HG03571 (cell line): ENCODE measurements around the gene C22orf31.
"Not testable (repeated sequence)": the region's sequence is repeated elsewhere in the genome, so short reads cannot be mapped to it uniquely, and the experiment has no call there.

Experiments used
- ATAC-seq: cut with Tn5 transposase; IDR thresholded peaks from one replicate; pipeline ENCODE4 v1.9.1; 2021; ENCODE audit not compliant: unreplicated experiment

The C22orf31 gene

GRCh38 chr22:29061773-29062172 is at the start of gene C22orf31:
C22orf31 (minus strand) TSS chr22:29061831; CDS start chr22:29061792, 39 bp downstream.
- ATAC-seq = no peak

GRCh38 chr22:29110946-29111345 is 49.3 kb upstream of the C22orf31 start:
- ATAC-seq = no peak

- ATAC-seq = no peak
Observed at GRCh38 chr22:29109822-29110221, 48.2 kb upstream of the C22orf31 start.

GRCh38 chr22:29108137-29108536 is 46.5 kb upstream of the C22orf31 start:
- ATAC-seq = no peak

- no peak for ATAC-seq
Observed at GRCh38 chr22:29106839-29107238, 45.2 kb upstream of the C22orf31 start.

- no peak for ATAC-seq
Observed at GRCh38 chr22:29105468-29105867, 43.8 kb upstream of the C22orf31 start.

- ATAC-seq = no peak
Observed at GRCh38 chr22:29103121-29103520, 41.5 kb upstream of the C22orf31 start.

- no peak for ATAC-seq
Observed at GRCh38 chr22:29102300-29102699, 40.7 kb upstream of the C22orf31 start.

- ATAC-seq = no peak
Observed at GRCh38 chr22:29098296-29098695, 36.7 kb upstream of the C22orf31 start.

GRCh38 chr22:29096736-29097669 is 35.4 kb upstream of the C22orf31 start:
- no peak for ATAC-seq

GRCh38 chr22:29095459-29095858 is 33.8 kb upstream of the C22orf31 start:
- no peak for ATAC-seq

- ATAC-seq = no peak
Observed at GRCh38 chr22:29093501-29094300, 32.1 kb upstream of the C22orf31 start.

- ATAC-seq = no peak
Observed at GRCh38 chr22:29093030-29093429, 31.4 kb upstream of the C22orf31 start.

GRCh38 chr22:29092243-29092642 is 30.6 kb upstream of the C22orf31 start:
- no peak for ATAC-seq

- ATAC-seq = no peak
Observed at GRCh38 chr22:29090039-29090438, 28.4 kb upstream of the C22orf31 start.

- no peak for ATAC-seq
Observed at GRCh38 chr22:29089507-29089906, 27.9 kb upstream of the C22orf31 start.

GRCh38 chr22:29088809-29089208 is 27.2 kb upstream of the C22orf31 start:
- ATAC-seq = no peak

- no peak for ATAC-seq
Observed at GRCh38 chr22:29087012-29087411, 25.4 kb upstream of the C22orf31 start.

- ATAC-seq = no peak
Observed at GRCh38 chr22:29083933-29084591, 22.4 kb upstream of the C22orf31 start.

- not testable (repeated sequence) for ATAC-seq
Observed at GRCh38 chr22:29083576-29083932, 21.9 kb upstream of the C22orf31 start.

GRCh38 chr22:29082826-29083545 is 21.4 kb upstream of the C22orf31 start:
- ATAC-seq = no peak
